Measurements from ENCODE around the gene FOXC1.

FOXC1 gene

DNA sequence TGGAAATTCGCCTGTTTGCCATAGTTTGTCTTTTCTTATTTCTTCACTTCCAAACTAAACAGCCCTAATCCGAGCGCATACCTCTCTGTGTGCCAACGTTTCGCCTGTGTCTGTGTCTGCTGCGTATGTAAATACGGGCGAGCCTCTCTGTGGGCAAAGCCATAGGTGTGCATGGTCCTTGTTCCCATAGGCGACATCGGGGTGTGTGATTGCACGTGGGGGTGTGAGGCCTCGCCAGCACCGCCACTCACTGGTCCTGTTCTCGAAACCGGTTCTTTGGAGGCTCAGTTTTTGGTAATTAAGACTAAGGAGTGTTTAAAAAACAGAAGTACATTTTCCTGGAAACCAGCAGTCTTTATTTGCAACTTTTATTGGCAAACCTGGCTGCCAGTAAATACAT, 6.0 kb upstream of the FOXC1 start:
- H3K4me3 ChIP-seq (ENCODE audit: low read depth, low read length) = no peak overlapping the region
- TF ChIP-seq, protein P1, sequence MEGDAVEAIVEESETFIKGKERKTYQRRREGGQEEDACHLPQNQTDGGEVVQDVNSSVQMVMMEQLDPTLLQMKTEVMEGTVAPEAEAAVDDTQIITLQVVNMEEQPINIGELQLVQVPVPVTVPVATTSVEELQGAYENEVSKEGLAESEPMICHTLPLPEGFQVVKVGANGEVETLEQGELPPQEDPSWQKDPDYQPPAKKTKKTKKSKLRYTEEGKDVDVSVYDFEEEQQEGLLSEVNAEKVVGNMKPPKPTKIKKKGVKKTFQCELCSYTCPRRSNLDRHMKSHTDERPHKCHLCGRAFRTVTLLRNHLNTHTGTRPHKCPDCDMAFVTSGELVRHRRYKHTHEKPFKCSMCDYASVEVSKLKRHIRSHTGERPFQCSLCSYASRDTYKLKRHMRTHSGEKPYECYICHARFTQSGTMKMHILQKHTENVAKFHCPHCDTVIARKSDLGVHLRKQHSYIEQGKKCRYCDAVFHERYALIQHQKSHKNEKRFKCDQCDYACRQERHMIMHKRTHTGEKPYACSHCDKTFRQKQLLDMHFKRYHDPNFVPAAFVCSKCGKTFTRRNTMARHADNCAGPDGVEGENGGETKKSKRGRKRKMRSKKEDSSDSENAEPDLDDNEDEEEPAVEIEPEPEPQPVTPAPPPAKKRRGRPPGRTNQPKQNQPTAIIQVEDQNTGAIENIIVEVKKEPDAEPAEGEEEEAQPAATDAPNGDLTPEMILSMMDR (conservative IDR thresholded peaks at IDR 0.05; ENCODE audit: low read depth, low read length) = no peak
- no peak for DNase-seq (ENCODE audit: low read depth)

DNA sequence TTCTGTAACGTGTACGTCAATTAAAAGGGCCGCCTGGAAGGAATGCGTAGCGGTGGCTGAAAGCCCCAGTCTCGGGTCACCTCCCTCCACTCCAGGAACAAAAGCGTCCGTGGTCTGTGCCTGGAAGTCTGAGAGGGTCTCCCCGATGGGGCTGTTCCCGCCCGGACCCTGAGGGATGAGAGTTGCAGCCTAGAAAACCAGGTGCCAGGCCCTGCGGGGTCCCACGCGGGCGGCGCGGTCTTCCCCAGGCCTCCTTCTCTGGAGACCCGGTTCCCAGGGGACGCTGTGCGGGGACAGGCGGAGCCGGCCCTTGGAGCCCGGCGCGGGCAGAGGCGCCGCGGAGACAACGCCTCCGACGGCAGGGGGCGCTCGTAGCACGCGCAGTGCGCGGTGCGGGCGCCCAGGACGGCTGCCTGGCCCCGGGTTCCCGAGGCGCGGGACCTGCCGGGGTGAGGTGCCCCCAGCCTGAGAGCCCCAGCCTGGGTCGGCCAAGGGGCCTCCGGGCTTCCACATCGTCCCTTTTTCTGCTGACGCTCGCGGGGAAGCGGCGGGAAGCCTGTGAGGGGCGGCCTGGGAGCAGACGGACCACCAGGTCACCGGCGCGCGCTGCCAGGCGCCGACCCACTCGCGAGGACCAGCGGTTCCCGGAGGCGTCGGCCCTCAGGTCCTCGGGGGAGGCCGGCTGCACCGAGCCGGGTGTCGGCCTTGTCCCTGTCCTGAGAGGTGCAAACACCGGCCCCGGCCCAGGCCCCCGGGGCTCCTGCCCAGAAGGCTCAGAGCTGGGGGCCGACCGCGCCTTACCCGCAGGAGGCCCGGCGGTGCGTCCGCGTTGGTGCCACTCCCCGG, 5.3 kb upstream of the FOXC1 start:
- DNase-seq (ENCODE audit: low read depth) = no peak
- peak overlapping the region; percentile 38 for H3K4me3 ChIP-seq (ENCODE audit: low read depth, low read length)
- TF ChIP-seq, protein P1 (conservative IDR thresholded peaks at IDR 0.05; ENCODE audit: low read depth, low read length) = peak; percentile 55

DNA sequence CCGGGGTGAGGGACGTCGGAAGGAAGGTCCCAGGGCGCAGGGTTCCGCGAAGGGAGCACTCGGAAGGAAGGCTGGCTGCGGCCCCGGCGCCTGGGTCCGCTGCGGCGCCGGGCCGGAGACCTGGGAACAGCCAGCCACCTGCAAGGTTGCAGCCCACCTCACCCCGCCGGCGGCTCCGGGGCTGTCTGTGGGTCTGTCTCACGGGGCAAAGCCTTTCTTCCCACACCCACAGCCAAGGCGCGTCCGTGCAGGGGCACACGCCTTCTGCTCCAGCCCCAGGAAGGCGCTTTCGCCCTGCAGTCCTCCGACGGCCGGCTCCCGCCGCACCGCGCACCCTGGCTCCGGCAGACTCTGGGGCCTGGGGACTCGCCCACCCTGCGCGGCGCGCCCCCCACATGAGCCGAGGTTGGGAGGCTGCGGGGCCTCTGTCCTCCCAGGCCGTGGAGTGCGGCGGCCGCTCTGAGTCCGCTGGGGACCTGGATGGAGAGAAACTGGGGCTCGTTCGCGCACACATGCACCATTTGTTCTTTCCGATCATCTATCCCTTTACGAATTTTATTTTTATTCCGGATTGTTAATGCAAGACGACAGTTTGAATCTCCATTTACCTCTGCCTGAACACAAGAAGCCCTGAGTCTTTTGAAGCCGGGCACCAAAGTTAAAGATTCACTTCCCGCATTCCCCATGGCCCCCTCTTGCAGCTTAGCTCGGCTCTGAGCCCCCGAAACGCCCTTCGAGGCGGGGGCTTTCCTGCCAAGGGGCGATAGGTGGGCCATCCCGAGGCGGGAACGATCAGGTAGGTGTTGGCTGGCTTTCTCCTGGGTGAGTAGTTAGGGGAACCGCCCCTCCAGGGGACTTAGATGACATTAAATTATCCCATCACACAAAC, 4.5 kb upstream of the FOXC1 start:
- TF ChIP-seq, protein P1 (conservative IDR thresholded peaks at IDR 0.05; ENCODE audit: low read depth, low read length) = no peak
- DNase-seq (ENCODE audit: low read depth) = no peak
- H3K4me3 ChIP-seq (ENCODE audit: low read depth, low read length) = no peak overlapping the region

DNA sequence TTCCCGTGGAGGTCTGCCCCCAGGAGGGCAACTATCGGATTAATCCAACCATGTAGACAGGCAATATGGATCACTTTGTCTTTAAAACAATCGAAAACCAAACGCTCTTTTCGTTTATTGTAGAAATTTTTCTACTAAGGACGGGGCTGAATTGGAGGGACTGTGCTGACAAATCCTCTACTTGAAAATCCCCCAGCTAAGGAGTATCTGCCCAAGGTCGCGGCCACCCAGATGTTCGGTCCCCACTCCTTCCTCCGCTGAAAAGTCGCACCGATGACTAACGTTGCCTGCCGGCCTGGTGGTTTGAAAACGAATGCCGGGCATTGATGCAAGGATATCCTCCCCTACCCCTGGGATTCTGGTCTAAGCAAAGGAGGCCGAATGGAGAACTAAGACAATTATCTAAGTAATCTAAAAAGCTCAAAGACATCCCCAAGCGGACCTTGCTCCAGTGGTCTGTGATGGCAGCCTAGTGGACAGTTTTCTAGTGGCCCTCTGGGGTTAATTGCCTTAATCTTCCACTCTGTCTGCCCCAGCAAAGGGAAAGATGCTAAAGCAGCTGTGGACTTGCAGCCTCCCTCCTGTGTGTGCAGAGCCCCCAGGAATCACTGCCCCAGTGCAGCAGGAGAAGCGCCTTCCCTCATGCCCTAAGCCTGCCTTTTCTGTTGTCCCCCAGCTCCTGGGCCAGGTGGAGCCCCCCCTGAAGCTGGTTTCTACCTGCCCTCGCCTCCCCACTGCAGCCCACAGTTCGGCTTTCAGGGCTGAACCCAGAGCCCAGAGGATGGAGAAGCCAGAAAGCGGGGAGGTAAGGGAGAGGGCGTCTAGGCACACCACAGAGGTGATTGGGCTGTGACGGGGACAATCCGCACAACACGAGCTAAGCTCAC, 3.6 kb upstream of the FOXC1 start:
- no peak for DNase-seq (ENCODE audit: low read depth)
- no peak overlapping the region for H3K4me3 ChIP-seq (ENCODE audit: low read depth, low read length)

DNA sequence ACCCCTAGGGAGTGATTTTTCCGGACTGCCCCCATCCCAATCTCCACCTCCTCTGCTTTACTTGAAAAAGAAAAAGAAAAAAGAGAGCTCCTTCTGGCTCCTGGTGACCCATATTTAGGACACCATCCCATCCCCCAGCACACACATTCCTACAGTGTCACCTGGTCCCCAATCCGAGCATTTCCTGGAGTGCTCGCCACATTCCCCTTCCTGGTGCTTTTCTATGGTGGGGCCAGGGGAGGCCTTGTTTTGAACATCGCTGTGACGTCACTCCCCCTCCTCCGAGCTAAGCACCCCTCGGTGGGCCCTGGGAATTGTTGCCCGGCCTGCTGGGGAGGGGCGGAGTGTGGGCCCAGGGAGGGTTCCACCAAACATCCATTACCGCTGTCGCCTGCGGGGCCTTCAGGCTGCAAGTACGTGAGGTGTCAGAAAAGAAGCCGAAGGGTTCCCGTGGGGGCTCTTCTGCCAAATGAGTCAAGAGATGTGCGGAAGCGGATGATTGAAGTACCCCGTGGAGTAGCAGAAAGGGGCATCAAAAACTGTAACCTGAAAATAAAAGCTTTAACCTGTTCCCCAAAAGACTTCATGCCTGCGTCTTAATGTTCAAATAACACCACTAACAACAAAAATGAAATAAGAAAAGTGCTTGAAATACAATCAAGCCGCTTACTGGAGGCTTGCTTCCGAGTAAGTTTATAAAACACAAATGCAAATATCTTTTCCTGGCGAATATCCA, 2.8 kb upstream of the FOXC1 start:
- DNase-seq (ENCODE audit: low read depth) = no peak
- TF ChIP-seq, protein P1 (conservative IDR thresholded peaks at IDR 0.05; ENCODE audit: low read depth, low read length) = no peak
- H3K4me3 ChIP-seq (ENCODE audit: low read depth, low read length) = no peak overlapping the region

More for the DNA sequence above, 3.6 kb upstream of the FOXC1 start:
- TF ChIP-seq, protein P1 (conservative IDR thresholded peaks at IDR 0.05; ENCODE audit: low read depth, low read length) = no peak
